Inferior parietal cortex (tissue), 1 donor: Measurements from ENCODE around the gene DTNA.

Experiments used
- DNase-seq: peaks from one replicate; pipeline ENCODE4 v3.0.0-alpha.2; 2016; ENCODE audit errors: extremely low spot score

DTNA gene

DNA sequence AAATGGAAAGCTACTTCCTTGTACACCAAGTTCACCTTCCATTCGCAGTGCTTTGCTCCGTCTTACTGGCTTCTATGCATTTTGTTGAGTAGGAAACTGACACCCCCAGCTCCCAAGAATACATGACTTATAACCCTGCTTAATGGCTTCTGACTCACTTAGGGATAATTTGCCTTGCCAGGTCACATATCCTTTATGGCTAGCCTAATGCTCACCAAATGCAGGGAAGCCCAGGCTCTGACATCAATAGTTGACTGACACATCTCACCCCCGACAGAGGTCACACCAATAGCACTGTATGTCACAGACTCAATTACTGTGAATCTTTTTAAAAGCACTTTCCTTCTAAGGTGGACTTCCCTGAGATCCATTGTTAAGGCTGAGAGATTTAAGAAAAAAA is 147.2 kb downstream of the DTNA start:
- no peak for DNase-seq

DNA sequence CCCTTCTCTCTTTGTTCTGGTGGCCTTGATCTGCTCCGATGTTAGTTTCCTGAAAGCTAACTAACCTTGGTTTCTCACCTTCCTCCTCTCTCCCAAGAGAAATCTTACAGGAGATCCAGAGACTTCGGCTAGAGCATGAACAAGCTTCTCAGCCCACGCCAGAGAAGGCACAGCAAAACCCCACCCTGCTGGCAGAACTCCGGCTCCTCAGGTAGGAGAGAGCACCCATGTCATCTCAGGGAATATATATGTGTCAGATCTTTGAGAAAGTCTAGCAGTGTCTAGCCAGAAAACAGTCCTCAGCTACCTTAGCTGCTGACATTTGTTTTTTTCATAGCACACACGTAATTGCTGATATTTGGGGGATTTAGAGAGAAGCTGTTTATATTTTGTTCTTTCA is 148.1 kb downstream of the DTNA start:
- DNase-seq = no peak

DNA sequence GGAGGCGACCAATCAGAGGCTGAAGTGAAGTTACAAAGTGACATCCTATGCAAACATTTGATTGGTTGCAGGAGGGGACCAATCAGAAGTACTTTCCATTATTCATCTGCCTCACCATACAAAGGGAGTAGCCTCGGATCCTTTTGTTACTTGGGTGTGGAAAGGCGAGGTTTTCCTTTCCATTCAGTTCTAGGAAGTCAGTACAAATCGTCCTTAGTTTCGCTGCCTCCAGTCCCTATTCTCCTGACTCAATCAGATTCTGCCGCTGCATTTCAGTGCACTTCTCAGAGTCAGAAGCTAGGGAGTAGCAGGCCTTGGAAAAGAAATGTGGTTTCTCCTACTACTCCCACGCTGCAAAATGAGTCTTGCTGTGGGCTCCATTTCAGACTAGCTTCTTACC is 149.4 kb downstream of the DTNA start:
- no peak for DNase-seq

DNA sequence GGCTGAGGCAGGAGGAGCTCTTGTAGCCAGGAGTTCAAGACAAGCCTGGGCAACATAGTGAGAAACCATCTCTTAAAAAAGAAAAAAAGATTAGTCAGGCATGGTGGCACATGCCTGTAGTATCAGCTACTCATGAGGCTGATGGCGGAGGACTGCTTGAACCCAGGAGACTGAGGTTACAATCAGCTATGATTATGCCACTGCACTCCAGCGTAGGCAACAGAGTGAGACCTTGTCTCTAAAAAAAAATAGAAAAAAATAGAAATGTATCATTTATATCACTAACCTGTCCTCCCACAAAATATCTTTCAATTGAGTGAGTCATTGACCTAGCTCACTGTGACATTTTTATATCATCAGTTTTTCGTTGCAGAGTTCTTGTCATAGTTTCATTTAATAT is 152.5 kb downstream of the DTNA start:
- no peak for DNase-seq

DNA sequence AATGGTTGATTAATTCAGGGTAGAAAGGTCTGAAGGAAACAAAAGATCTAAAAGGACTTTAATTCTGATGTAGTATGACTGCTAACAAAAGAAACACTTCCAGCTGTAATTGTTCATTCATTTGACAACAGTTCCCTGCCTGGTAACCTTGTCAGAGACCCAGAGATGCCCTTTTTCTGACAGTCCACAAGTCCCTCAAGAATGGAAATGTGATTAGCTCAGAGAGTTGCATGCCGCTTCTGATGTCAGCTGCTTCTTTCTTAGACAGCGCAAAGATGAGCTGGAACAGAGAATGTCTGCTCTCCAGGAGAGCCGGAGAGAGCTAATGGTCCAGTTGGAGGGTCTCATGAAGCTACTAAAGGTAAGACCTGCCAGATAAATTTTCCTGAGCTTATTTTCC is 153.6 kb downstream of the DTNA start:
- DNase-seq = no peak

DNA sequence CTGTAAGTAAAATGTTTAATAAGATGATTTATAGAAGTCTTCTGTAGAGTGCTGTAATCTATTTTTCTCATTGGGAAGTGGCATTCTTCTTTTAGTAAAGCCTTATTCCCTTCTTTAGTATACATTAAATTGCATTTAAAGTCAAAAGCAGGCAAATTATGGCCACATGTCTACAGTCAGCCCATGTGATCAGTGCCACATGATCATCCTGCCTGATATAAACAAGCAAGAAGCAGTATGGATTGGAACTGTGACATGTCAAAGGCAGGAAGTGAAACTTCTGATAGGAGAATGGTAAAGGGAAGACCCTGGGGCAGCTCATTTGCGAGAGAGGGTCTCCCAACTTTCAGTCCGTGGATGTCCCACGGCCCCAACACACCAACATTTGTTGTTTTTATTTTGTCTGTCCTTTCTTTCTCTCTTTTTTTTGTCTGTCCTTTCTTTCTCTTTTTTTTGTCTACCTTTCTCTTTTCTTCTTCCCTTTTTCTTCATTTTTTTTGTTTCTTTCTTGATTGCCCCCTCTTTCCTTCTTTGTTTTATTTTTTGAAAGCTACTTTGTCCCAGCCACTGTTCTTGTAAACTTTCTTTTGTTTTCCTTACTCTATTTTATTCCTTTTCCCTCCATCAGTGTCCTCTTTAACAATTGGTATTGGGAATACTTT is 154.9 kb downstream of the DTNA start:
- no peak for DNase-seq

DNA sequence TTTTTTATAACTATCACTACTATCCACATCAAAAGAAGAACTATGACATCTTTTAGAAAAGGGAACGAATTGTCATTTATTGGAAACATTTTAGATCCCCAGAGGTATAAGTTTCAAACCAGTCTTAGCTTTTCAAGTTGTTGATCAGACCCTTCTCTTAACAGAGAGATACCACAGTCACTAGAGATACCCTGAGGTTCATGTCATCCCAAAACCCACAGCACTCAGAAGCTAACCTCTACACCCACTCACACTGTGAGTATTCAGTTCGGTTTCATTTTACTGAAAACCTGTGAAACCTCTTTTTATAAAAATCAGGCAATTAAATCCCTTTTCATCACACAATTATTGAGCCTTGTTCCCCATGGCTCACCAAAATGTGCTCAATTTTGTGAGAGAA is 156.2 kb downstream of the DTNA start:
- no peak for DNase-seq

DNA sequence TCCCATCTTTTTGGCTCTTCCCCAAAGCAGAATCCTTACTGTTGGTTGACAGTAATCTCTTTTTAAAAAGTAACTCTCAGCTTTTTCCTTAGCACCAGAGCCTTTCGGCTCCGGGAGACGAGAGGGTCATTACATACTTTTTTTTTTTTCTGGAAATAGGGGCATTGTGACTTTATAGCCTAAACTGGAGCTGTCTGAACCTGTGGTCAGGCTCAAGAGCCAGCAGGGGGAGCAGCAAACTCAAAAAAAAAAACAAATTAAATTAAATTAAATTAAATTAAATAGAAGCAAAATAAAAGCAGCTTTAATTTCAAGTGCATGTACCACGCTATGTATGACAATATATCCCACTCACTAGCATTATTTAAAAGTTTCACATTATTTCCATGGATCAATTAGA is 156.6 kb downstream of the DTNA start:
- DNase-seq = no peak

DNA sequence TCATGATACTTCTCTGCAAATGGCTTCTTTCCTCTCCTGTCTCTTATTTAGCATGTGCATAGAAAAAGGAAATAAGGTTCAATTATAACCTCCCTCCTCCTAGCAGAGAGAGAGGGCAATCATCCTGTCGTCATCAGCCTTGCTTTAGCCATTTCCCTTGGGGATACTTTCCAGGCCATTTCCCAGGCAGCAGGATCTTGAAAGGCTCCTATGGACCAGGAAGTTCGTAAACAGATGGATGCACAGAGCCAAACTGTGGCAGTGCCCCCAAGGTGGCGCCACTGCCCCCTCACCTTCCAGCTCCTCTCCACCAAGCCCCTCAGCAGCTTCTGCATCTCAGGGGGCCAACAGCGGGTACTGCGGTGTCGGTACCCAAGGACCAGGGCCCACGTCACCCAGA is 157.4 kb downstream of the DTNA start:
- DNase-seq = no peak

DNA sequence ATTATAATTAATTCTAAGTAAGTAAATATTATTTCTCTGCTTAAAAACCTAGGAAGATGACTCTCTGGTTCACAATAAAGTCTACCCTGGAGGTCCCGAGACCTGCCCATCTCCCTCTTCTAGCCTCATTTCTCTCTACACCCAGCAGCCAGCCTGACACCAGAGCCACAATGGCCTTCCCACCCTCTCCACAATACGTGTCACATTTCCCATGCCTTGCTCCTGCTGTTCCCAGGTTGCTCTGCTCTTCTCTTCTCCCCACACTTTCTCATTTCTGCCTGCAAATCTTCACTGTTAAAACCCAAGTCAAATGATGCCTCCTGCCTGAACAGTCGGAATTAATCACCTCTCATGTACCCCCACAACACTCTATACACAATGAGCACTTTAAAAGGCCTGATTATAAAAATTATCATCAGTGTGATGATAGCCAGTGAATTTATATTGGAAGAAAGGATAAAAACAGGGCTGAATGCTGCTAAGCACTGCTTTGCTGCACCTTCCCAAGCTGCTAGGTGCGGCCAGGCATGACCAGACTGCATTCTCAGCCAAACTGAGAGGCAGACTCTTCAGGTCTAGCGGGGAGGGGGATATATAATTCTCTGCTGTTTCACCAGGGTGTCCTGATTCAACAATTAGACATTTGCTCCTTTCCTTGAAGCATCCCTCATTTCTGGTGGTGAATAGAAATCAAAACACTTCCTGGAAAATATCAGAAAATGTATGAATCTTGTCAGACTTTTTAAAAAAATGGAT is 160.6 kb downstream of the DTNA start:
- no peak for DNase-seq

DNA sequence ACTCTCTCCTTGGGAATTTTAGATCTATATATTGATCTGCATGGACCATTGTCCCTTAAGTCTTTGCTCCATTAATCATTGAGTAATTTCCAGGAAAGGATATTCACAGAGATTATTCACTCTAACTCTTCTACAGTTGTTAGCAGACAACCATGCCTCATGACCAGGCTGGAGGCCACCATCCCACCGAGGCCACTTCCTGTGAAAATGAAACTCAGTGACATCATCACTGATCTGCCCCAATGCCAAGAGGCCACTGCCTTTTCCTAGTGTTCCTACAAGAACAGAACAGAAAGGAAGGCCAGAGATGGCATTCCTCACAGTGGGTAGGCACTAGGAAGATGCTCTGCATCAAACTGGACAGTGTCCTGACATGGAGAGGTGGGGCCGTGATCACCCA is 161.3 kb downstream of the DTNA start:
- no peak for DNase-seq

DNA sequence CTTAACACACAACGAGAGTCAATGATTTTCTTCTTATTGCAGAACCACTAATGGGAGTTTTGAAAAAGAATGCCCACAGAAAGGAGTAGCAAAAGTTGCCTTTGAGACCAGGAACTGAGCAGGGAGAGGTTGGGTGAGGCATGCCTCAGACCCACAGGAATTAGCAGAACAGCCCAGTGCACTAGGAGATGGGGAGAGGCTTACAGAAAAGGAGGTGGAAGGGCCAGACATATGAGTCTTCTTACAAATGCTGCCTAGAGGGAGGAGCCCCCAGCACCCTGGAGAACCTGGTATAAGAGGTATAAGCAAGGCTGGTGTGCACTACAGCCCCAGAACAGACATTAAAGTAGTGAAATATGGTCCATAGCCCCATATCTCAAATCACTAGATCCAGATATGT is 162.0 kb downstream of the DTNA start:
- no peak for DNase-seq

DNA sequence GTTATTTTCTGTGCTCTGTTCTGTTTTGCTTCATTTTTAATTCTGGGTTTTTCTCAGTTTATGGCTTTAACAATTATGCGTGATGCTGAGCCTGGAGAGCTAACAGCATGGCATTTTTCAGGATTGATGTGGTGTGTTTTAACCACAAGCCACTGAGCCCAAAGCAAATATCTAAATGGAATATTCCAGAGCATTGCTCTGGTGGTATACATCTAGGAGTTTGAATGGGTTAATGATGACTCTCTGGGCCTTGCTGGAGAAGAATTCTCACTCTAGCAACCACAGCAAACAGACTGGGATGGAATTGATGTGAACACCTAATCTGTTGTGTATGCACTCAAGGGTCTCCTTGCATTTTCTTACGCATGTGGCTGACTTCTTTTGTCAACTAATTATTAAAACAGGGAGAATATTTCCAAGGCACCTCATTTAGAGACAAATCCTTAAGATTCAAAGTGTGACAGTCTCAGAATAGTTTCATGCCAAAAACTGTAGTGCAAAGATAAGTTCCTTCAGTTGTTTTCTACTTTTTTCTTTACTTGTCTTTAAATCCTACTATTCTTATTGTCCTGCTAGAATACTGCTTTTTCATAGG is 164.0 kb downstream of the DTNA start:
- no peak for DNase-seq

DNA sequence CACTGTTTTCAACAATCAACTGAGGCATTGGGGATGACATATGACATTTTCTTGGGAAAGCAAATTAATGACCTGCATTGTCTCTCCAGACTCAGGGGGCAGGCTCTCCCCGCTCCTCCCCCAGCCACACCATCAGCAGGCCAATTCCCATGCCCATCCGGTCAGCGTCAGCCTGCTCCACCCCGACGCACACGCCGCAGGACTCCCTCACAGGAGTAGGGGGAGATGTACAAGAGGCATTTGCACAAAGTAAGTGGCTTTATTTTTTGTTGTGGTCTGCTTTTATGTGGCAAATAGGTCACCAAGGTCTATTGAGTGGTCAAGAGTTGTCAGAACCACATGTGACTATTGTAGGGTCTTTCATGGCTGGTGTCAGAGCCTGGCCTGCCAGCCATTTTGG is 165.1 kb downstream of the DTNA start:
- DNase-seq = no peak

DNA sequence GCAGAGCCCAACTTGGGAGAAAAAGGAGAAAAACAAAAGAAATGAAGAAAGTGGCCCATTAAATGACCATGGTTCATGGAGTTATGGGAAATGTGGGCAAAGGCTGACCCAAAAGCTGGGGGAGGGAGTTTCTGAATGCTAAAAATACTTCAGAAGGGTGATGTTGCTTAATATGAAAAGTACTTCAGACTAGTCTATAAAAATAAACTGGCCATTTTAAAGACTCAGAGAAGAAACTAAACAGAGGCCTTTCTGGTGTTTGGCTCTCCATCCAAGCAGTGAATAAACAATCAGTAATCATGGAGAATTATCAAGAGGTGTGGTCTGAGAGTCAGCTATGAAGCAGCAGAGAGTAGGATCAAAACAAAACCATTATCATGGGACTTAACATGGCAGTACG is 170.3 kb downstream of the DTNA start:
- no peak for DNase-seq

DNA sequence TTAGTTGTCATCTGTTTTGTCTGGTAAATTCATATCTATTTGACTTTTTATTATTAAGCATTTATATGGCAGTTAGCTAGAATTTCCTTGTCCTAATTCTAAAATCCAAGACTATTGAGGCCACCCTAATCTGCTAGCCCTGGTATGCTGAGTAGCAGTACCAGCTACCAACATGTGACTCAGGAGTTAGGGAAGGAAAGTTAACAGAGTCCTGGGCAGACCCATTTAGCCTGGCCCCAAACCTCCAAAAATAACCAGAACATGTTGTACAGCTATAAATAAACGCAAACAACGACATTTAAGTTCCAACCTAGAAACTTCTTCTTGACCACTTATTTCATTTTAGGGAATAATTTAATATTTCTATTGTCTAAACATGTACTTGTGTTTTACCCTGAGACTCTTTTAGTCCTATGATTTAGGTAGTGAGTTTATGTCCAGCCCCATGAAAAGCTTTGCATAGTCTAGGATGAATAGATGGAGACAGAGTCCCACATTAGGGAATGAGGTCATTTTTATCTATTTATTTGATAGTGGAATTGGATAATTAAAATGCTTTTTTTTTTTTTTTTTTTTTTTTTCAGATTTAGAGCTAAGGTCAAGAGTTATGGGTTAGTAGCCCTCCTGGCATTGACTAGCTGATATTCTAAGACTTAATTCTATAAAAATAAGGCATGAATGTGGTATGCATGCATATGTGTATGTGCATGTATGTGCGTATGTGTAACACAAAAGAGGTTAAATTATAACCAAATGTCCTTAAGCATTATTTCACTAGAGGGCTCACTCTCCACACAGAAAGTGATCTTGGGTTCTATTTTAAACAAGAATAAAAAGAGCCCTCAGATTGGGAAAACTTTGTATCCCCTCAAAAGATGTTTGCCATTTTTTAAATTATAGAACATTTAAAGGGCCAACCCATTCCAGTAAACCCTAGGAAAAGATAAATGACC is 171.1 kb downstream of the DTNA start:
- peak; percentile 60 for DNase-seq

DNA sequence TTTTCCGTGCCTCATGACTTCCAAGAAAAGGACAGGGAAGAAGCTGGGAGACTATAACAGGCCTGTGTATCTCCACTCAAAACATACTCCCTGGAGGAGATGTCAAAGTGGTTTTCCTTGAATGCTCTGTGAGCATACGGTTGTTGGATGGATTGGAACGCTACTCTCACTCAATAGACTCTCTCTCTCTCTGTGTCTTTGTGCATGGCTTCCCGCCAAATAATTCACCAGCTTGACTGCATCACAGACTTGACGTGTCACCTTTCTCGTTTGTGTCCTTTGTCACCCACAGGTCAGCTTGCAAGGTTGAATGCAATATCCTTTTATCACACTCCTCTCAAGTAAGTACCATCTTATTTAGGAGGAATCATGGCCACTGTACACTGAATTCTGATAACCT is 174.3 kb downstream of the DTNA start:
- no peak for DNase-seq

DNA sequence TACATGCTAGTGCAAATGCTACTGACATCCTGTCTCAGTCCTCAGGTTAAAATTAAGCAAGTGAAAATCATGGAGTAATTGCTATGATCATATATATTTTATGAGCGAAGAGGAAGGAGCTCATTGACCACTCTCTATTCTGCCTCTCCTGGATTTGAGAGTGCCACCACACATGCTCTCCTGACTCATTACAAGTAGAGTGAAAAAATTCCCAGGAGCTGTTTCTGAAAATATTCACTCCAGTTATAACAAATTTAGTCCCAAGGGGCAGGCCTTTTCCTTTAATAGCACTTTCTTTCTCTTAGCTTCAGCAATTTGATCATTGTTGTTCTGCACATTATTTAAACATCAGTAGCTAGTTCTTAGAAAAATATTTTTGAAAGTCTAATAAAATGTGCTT is 176.1 kb downstream of the DTNA start:
- no peak for DNase-seq

DNA sequence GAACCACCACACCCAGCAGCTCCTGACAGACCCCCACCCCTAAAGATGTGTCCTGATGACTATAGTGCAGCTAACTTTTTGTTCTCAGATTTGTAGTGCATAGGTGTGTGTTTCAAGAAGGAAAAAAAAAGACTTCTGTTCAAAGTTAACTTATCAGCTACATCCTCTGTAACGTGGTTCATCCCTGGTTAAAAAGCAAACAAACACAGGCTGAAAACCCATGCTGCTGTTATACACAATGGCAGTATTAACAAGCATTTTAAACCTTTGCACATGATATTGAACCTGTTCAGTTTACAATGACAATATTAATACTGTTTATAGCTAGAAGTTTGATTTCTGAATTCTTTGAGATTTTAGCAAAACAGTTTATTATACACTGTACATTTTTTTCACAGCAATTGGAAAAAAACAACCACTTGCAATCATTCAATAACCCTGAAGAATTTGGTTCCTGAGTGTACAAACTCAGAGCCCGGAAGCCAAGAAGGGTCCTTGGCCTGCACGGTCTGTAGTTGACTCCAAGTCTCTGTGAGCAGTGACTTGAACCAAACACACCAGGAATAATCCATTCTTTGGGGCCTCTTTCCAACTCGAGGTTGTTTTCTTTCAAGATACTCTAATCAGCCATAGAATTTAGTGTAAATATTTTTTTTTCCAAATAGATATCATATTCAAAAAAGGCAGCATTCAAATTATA is 177.9 kb downstream of the DTNA start:
- no peak for DNase-seq

DNA sequence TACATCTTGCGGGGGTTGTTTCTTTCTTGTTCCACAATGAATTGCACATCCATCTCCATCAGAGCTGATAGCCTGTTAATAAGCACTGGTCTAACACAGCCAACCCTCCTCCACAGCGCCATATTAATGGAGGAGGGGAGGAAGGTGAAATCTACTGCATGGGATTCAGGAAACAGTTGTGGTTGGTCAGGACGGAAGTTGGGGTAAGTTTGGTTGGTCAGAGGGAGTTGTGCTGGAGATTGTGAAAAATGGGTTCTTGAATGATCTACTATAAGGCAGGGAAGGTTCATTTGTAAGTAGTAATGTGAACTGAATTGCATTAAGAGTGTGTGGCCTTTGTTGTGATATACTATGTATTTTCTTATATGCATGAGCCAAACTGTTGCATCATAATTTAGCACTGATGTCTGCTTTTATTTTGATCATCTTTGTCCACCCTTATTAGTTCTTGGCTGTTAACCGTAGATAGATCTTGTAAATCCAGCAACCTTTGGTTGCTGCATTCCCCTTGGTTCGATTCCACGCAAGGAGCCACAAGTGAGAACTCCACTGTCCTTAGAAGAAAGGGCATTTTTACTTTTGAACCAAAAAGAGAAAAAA is 180.5 kb downstream of the DTNA start:
- DNase-seq = no peak

DNA sequence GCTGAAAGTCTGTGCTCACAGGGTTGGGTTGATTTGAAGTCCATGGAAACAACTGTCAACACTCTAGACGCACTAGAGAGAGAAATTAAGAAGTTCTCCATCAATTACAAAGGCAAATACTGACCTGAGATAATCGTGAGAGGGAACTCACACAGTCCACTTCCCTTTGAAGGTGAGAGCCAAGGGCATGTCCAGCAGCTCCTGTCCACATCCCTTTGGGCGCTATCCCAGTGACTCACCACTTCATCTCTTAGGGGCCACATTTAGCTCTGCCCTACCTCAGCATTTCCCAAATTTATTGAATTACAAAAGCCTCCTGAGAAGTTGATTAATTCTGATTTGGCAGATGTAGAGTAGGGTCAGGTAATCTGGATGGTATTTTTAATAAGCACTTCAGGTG is 182.3 kb downstream of the DTNA start:
- no peak for DNase-seq
